ENCODE results near the gene CCNB2. TPM values are rescaled to one million over a fixed set of nuclear protein-coding genes. Genes with fewer than 3 reads are reported as not detected.

CCNB2 gene
- total RNA-seq, result 1 to 10 TPM in 5 of 6 donors, not detected in 1; 1.7 to 4.9 (median 2.8) TPM

DNA sequence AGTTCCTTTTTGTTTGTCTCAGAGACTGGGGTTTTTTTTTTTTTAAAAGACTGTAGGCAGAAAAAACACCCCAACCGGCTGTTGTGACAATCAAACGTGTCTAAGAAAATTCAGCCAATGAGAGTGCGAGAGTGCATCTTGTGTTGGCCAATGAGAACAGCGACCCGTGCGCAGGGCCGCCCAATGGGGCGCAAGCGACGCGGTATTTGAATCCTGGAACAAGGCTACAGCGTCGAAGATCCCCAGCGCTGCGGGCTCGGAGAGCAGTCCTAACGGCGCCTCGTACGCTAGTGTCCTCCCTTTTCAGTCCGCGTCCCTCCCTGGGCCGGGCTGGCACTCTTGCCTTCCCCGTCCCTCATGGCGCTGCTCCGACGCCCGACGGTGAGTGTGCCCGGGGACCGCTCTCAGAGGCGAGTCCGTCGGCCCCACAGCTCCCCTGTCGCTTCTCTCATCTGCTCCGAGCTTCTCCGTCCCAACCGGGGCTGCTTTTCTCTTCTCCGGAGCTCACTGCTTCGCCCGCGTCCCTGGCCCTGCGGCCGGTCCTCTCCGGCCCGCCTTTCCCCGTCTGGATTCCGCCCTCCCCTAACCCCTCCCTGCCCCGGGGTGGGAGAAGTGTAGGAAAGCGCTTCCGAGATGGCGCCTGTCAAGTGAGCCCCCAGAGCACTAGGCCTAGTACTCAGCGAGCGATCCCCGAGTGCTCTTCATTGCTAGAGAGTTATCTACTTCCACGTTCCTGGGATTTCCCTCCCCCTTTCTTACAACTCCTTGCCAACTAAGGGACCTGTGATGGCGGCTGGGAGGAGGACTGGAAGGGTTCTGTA, at the start of gene CCNB2:
CCNB2 (plus strand) TSS at position 235 of the 821 bp plus-strand sequence; CDS start at position 358, 123 bp downstream.
- Histone ChIP-seq H3K9me3 (no peaks in the 10 kb centered on the region), H3K27me3 (no peaks in the 10 kb centered on the region), H3K36me3 (peaks cover 0 to 3% (median 1%) of the 10 kb centered on the region in 4 donors), H3K4me3 (peak within 1 kb of the TSS; percentile 31 to 88 (median 76)), H3K27ac (peak within 1 kb of the TSS in 3 of 4 donors; percentile 44 to 77 (median 54)), H3K4me1 (peaks cover 0 to 10% (median 7%) of the 10 kb centered on the region in 4 donors)
- TF ChIP-seq, protein P1, sequence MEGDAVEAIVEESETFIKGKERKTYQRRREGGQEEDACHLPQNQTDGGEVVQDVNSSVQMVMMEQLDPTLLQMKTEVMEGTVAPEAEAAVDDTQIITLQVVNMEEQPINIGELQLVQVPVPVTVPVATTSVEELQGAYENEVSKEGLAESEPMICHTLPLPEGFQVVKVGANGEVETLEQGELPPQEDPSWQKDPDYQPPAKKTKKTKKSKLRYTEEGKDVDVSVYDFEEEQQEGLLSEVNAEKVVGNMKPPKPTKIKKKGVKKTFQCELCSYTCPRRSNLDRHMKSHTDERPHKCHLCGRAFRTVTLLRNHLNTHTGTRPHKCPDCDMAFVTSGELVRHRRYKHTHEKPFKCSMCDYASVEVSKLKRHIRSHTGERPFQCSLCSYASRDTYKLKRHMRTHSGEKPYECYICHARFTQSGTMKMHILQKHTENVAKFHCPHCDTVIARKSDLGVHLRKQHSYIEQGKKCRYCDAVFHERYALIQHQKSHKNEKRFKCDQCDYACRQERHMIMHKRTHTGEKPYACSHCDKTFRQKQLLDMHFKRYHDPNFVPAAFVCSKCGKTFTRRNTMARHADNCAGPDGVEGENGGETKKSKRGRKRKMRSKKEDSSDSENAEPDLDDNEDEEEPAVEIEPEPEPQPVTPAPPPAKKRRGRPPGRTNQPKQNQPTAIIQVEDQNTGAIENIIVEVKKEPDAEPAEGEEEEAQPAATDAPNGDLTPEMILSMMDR (IDR thresholded peaks at IDR 0.05), result peak in 1 of 6 experiments; percentile 3
- TF ChIP-seq POLR2AphosphoS5 (IDR thresholded peaks at IDR 0.05), result peak in 1 of 2 donors; percentile 47
- TF ChIP-seq EP300 (IDR thresholded peaks at IDR 0.05), result no peak
- ATAC-seq (ENCODE audit: low FRiP score in 2 of 2), result peak; percentile 98 to 100
- DNase-seq, result peak; percentile 85 to 95
- 0% methylated on average over 38 to 53 of the region's 57 CpGs for WGBS, 2 donors

DNA sequence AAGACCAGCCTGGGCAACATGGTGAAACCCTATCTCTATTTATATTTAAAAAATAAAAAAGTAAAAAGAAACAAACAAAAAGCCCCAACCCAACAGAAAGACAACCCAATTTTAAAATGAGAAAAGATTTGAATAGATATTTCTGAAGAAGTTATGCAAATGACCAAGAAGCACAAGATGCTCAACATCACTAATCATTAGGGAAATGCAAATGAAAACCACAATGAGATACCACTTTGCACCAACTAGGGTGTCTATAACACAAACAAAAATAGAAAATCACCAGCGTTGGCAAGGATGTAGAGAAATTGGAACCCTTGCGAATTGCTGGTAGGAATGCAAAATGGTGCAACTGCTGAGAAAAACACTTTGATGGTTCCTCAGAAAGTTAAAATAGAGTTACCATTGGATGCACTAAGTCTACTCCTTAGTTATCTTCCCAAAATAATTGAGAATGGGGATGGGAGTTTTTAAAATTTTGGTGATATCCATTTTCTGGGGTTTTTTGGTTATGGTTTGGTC, 45.8 kb upstream of the CCNB2 start:
- peaks cover 0 to 9% (median 0%) of the 10 kb centered on the region in 4 donors for H3K4me1 ChIP-seq
- H3K4me3 ChIP-seq, result no peak overlapping the region
- DNase-seq (no peak), ATAC-seq (ENCODE audit: low FRiP score in 2 of 2) (no peak)
- H3K36me3 ChIP-seq, result peaks cover 19 to 84% (median 50%) of the 10 kb centered on the region in 4 donors
- H3K27ac ChIP-seq, result no peak overlapping the region
- TF ChIP-seq, protein P1 (IDR thresholded peaks at IDR 0.05), result no peak
- TF ChIP-seq EP300 (IDR thresholded peaks at IDR 0.05), result no peak
- TF ChIP-seq POLR2A (IDR thresholded peaks at IDR 0.05), result no peak
- TF ChIP-seq POLR2AphosphoS5 (IDR thresholded peaks at IDR 0.05), result no peak
- 92 to 93% methylated on average over 2 of the region's 2 CpGs for WGBS, 2 donors
- H3K9me3 ChIP-seq, result no peaks in the 10 kb centered on the region
- no peaks in the 10 kb centered on the region for H3K27me3 ChIP-seq

DNA sequence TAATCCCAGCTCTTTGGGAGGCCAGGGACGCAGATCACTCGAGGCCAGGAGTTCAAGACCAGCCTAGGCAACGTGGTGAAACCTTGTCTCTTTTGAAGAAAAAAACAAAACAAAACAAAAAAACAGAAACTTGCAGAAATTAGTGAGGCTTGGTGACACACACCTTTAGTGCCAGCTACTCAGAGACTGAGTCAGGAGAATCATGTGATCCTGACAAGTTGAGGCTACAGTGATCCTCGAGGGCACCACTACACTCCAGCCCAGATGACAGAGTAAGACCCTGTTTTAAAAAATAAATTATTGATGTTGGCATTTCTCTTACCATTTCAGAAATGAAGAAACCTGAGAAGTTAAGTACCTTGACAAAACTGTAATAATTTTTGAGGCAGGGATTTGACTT, 44.6 kb upstream of the CCNB2 start:
- no peak for ATAC-seq (ENCODE audit: low FRiP score in 2 of 2)
- no peak for DNase-seq
- no peak overlapping the region for H3K27ac ChIP-seq
- no peaks in the 10 kb centered on the region for H3K9me3 ChIP-seq
- TF ChIP-seq EP300 (IDR thresholded peaks at IDR 0.05), result no peak
- no peak for TF ChIP-seq POLR2A (IDR thresholded peaks at IDR 0.05)
- TF ChIP-seq, protein P1 (IDR thresholded peaks at IDR 0.05), result no peak
- TF ChIP-seq POLR2AphosphoS5 (IDR thresholded peaks at IDR 0.05), result no peak
- H3K36me3 ChIP-seq, result peaks cover 20 to 85% (median 53%) of the 10 kb centered on the region in 4 donors
- WGBS, 2 donors, result 95 to 96% methylated on average over 4 of the region's 4 CpGs
- H3K4me3 ChIP-seq, result no peak overlapping the region
- peaks cover 0 to 9% (median 0%) of the 10 kb centered on the region in 4 donors for H3K4me1 ChIP-seq
- no peaks in the 10 kb centered on the region for H3K27me3 ChIP-seq

DNA sequence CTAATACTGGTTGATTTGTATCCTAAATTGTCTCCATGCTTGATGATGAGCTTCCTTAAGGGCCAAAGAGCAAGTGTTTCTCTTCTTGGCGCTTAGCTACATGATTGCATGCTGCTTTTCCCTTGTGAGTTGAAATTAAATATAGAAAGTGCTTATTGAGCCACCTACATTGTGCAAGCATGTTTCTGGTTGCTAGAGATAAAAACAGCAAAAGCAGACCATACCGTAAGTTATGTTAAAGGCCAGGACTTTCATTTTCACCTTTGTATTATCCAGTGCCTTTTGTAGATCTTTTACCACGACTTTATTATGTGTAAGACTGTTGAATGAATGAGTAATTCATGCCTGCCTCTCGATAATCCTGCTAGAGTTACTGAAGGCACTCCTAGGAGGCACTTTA, 41.9 kb upstream of the CCNB2 start:
- Histone ChIP-seq H3K27ac (no peak overlapping the region), H3K27me3 (no peaks in the 10 kb centered on the region), H3K9me3 (no peaks in the 10 kb centered on the region), H3K36me3 (peaks cover 35 to 95% (median 70%) of the 10 kb centered on the region in 4 donors), H3K4me1 (peaks cover 0 to 9% (median 0%) of the 10 kb centered on the region in 4 donors), H3K4me3 (no peak overlapping the region)
- no peak for ATAC-seq (ENCODE audit: low FRiP score in 2 of 2)
- DNase-seq, result no peak
- TF ChIP-seq, protein P1 (IDR thresholded peaks at IDR 0.05), result no peak
- WGBS, 2 donors, result 80 to 84% methylated on average over 4 of the region's 4 CpGs
